KMS-11 (cell line): Measurements from ENCODE around the gene LRRC30.

Experiments used
- H2AFZ ChIP-seq: fragments of 200-600 bp; sonication (generic); 2 replicates; pipeline ENCODE4 v1.6.1; 2016; ENCODE audit warnings: antibody characterized with exemption, mixed run types, low read depth
- H3K27ac ChIP-seq: fragments of 200-600 bp; sonication (generic); 2 replicates; pipeline ENCODE4 v1.6.1; 2016; ENCODE audit warnings: mild to moderate bottlenecking, mixed run types
- H3K27me3 ChIP-seq: fragments of 200-600 bp; sonication (generic); 2 replicates; pipeline ENCODE4 v1.6.1; 2017; ENCODE audit warnings: mild to moderate bottlenecking, low read depth, mixed run types, moderate library complexity; ENCODE audit not compliant: insufficient read depth
- H3K36me3 ChIP-seq: fragments of 200-600 bp; sonication (generic); 2 replicates; pipeline ENCODE4 v1.6.1; 2017; ENCODE audit warnings: mild to moderate bottlenecking, mixed run types; ENCODE audit not compliant: insufficient read depth
- H3K4me1 ChIP-seq: fragments of 200-600 bp; sonication (generic); 2 replicates; pipeline ENCODE4 v1.6.1; 2016; ENCODE audit warnings: mild to moderate bottlenecking, low read depth, mixed run types; ENCODE audit not compliant: poor library complexity, severe bottlenecking
- H3K4me2 ChIP-seq: fragments of 200-600 bp; sonication (generic); 2 replicates; pipeline ENCODE4 v1.7.0; 2016; ENCODE audit warnings: mild to moderate bottlenecking, mixed run types
- H3K4me3 ChIP-seq: fragments of 200-600 bp; sonication (generic); IDR thresholded peaks from 2 replicates; pipeline ENCODE4 v1.6.1; 2017; ENCODE audit warnings: low read depth, low read length, mixed read lengths; ENCODE audit not compliant: insufficient read depth
- H3K79me2 ChIP-seq: fragments of 200-600 bp; sonication (generic); 2 replicates; pipeline ENCODE4 v1.6.1; 2016; ENCODE audit warnings: low read depth, mixed run types; ENCODE audit not compliant: insufficient read depth
- H3K9ac ChIP-seq: fragments of 200-600 bp; sonication (generic); 2 replicates; pipeline ENCODE4 v1.6.1; 2016; ENCODE audit warnings: mild to moderate bottlenecking, mixed run types
- H4K20me1 ChIP-seq: fragments of 200-600 bp; sonication (generic); 2 replicates; pipeline ENCODE4 v1.6.1; 2016; ENCODE audit warnings: mild to moderate bottlenecking, mixed run types; ENCODE audit not compliant: insufficient read depth
- CTCF ChIP-seq: fragments of 200-600 bp; sonication (generic); conservative IDR thresholded peaks from 2 replicates; pipeline ENCODE4 v1.6.1; 2017; ENCODE audit warnings: low read depth, mild to moderate bottlenecking, antibody characterized with exemption, low read length, moderate library complexity, mixed read lengths

The LRRC30 gene

GRCh38 chr18:7233134-7233810 lies 2.4 kb downstream of the LRRC30 start:
- Histone ChIP-seq H2AFZ (no peak overlapping the region), H3K4me1 (no peaks in the 10 kb centered on the region), H3K27ac (no peak overlapping the region), H4K20me1 (no peaks in the 10 kb centered on the region), H3K4me2 (no peak overlapping the region), H3K36me3 (no peaks in the 10 kb centered on the region), H3K9ac (no peak overlapping the region), H3K27me3 (no peaks in the 10 kb centered on the region), H3K79me2 (no peaks in the 10 kb centered on the region), H3K4me3 (no peak overlapping the region)
- TF ChIP-seq CTCF, result no peak

GRCh38 chr18:7234091-7234490 lies 3.2 kb downstream of the LRRC30 start:
- no peak for TF ChIP-seq CTCF
- H3K27me3 ChIP-seq, result no peaks in the 10 kb centered on the region
- no peak overlapping the region for H3K4me2 ChIP-seq
- no peak overlapping the region for H3K9ac ChIP-seq
- H3K4me1 ChIP-seq, result no peaks in the 10 kb centered on the region
- H3K27ac ChIP-seq, result no peak overlapping the region
- H4K20me1 ChIP-seq, result no peaks in the 10 kb centered on the region
- no peak overlapping the region for H3K4me3 ChIP-seq
- no peak overlapping the region for H2AFZ ChIP-seq
- no peaks in the 10 kb centered on the region for H3K36me3 ChIP-seq
- no peaks in the 10 kb centered on the region for H3K79me2 ChIP-seq

GRCh38 chr18:7234956-7235355 lies 4.1 kb downstream of the LRRC30 start:
- Histone ChIP-seq H3K27ac (no peak overlapping the region), H3K27me3 (no peaks in the 10 kb centered on the region), H3K9ac (no peak overlapping the region), H3K36me3 (no peaks in the 10 kb centered on the region), H4K20me1 (no peaks in the 10 kb centered on the region), H3K4me1 (no peaks in the 10 kb centered on the region), H3K4me3 (no peak overlapping the region), H2AFZ (no peak overlapping the region), H3K4me2 (no peak overlapping the region), H3K79me2 (no peaks in the 10 kb centered on the region)
- no peak for TF ChIP-seq CTCF

- no peak overlapping the region for H3K27ac ChIP-seq
- H3K4me3 ChIP-seq, result no peak overlapping the region
- H3K9ac ChIP-seq, result no peak overlapping the region
These were observed 5.2 kb downstream of the LRRC30 start for GRCh38 chr18:7236072-7236471.

More at GRCh38 chr18:7236072-7236471, 5.2 kb downstream of the LRRC30 start:
- TF ChIP-seq CTCF, result no peak
- H3K79me2 ChIP-seq, result no peaks in the 10 kb centered on the region
- H2AFZ ChIP-seq, result no peak overlapping the region
- no peaks in the 10 kb centered on the region for H3K36me3 ChIP-seq
- no peak overlapping the region for H3K4me2 ChIP-seq
- H4K20me1 ChIP-seq, result no peaks in the 10 kb centered on the region
- no peaks in the 10 kb centered on the region for H3K27me3 ChIP-seq
- H3K4me1 ChIP-seq, result no peaks in the 10 kb centered on the region
